K562 (cell line): ENCODE data around the gene GARIN5B. TPM values are rescaled to one million over a fixed set of nuclear protein-coding genes. Genes with fewer than 3 reads are reported as not detected.

Source experiments
- CHD1 ChIP-seq: fragments of 200-600 bp; sonication (generic); IDR thresholded peaks from one replicate; pipeline ENCODE4 v1.6.1; 2012; ENCODE audit warnings: mild to moderate bottlenecking, moderate library complexity, low read length, inconsistent platforms
- ELF2 ChIP-seq: fragments of 250-450 bp; sonication (Bioruptor Pico); IDR thresholded peaks from 2 replicates; pipeline ENCODE4 v1.5.0; 2021; ENCODE audit warnings: mild to moderate bottlenecking
- PHTF2 ChIP-seq: fragments of 250-450 bp; sonication (Bioruptor Pico); IDR thresholded peaks from 2 replicates; pipeline ENCODE4 v1.5.0; 2021; ENCODE audit warnings: mild to moderate bottlenecking
- POLR2H ChIP-seq: IDR thresholded peaks from 2 replicates; pipeline ENCODE4 v1.6.1; 2016; ENCODE audit warnings: missing genetic modification characterization, low read depth, mild to moderate bottlenecking, control low read depth, missing compliant biosample characterization, moderate library complexity
- SREBF2 ChIP-seq: sonication (generic); formaldehyde crosslinking; IDR thresholded peaks from 2 replicates; pipeline ENCODE4 v1.4.0; 2020; ENCODE audit warnings: mild to moderate bottlenecking, missing genetic modification reagents
- ZBED1 ChIP-seq: IDR thresholded peaks from 2 replicates; pipeline ENCODE4 v1.6.1; 2014
- ZNF146 ChIP-seq: IDR thresholded peaks from one replicate; pipeline ENCODE4 v1.6.1; 2018; ENCODE audit warnings: missing compliant biosample characterization; ENCODE audit not compliant: unreplicated experiment
- polyA plus RNA-seq, 8 experiments: library from polyadenylated mRNA; depleted of rRNA in 4 of 8; stranded (reverse) in 5 of 8; unstranded in 3 of 8; fragments of >200 nt; fragmentation: Nextera tagmentation in 2 of 8; fragmentation: Illumina TruSeq in 1 of 8; extraction: Ambion mirVana in 2 of 8; extraction: Trizol in 1 of 8; gene quantifications; 2 replicates each; pipeline versions ENCODE4 v1.2.1 to v1.2.3, GENCODE V29; 2011 to 2014; ENCODE audit warnings: inconsistent platforms in 1 of 8, missing spikeins in 1 of 8
- total RNA-seq, 7 experiments: library from RNA; depleted of rRNA in 6 of 7; stranded (reverse); fragments of >200 nt in 6 of 7; fragmentation: Illumina TruSeq in 2 of 7; extraction: Trizol in 2 of 7; gene quantifications; 2 replicates each; pipeline versions ENCODE4 v1.2.1 to v1.2.3, GENCODE V29; 2011 to 2021; ENCODE audit warnings: low replicate concordance in 1 of 7
- TF ChIP-seq, protein P1 (sequence below): sonication (generic); formaldehyde crosslinking; IDR thresholded peaks from 2 replicates; pipeline ENCODE4 v1.8.0; 2022; ENCODE audit warnings: mild to moderate bottlenecking, missing genetic modification reagents
- TF ChIP-seq, protein P2 (sequence below): fragments of 450-650 bp; IDR thresholded peaks from 2 replicates; pipeline ENCODE4 v1.6.1; 2016; ENCODE audit warnings: mild to moderate bottlenecking, moderate library complexity
- TF ChIP-seq, protein P3 (sequence below): fragments of 450-650 bp; formaldehyde crosslinking; IDR thresholded peaks from 2 replicates; pipeline ENCODE4 v1.4.0; 2020; ENCODE audit warnings: mild to moderate bottlenecking, mixed read lengths

Gene GARIN5B
- total and polyA plus RNA-seq, 9 of the 15 experiments (the other 6 are each of a cell fraction or from before 2014, with no cell fraction given) = not detected

- TF ChIP-seq, protein P1, sequence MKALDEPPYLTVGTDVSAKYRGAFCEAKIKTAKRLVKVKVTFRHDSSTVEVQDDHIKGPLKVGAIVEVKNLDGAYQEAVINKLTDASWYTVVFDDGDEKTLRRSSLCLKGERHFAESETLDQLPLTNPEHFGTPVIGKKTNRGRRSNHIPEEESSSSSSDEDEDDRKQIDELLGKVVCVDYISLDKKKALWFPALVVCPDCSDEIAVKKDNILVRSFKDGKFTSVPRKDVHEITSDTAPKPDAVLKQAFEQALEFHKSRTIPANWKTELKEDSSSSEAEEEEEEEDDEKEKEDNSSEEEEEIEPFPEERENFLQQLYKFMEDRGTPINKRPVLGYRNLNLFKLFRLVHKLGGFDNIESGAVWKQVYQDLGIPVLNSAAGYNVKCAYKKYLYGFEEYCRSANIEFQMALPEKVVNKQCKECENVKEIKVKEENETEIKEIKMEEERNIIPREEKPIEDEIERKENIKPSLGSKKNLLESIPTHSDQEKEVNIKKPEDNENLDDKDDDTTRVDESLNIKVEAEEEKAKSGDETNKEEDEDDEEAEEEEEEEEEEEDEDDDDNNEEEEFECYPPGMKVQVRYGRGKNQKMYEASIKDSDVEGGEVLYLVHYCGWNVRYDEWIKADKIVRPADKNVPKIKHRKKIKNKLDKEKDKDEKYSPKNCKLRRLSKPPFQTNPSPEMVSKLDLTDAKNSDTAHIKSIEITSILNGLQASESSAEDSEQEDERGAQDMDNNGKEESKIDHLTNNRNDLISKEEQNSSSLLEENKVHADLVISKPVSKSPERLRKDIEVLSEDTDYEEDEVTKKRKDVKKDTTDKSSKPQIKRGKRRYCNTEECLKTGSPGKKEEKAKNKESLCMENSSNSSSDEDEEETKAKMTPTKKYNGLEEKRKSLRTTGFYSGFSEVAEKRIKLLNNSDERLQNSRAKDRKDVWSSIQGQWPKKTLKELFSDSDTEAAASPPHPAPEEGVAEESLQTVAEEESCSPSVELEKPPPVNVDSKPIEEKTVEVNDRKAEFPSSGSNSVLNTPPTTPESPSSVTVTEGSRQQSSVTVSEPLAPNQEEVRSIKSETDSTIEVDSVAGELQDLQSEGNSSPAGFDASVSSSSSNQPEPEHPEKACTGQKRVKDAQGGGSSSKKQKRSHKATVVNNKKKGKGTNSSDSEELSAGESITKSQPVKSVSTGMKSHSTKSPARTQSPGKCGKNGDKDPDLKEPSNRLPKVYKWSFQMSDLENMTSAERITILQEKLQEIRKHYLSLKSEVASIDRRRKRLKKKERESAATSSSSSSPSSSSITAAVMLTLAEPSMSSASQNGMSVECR = peak; percentile 69
- no peak for TF ChIP-seq ELF2 (CRISPR knock-in tag)
- no peak for TF ChIP-seq SREBF2 (CRISPR knock-in tag)
- no peak for TF ChIP-seq ZNF146 (CRISPR knock-in tag)
- TF ChIP-seq, protein P2, sequence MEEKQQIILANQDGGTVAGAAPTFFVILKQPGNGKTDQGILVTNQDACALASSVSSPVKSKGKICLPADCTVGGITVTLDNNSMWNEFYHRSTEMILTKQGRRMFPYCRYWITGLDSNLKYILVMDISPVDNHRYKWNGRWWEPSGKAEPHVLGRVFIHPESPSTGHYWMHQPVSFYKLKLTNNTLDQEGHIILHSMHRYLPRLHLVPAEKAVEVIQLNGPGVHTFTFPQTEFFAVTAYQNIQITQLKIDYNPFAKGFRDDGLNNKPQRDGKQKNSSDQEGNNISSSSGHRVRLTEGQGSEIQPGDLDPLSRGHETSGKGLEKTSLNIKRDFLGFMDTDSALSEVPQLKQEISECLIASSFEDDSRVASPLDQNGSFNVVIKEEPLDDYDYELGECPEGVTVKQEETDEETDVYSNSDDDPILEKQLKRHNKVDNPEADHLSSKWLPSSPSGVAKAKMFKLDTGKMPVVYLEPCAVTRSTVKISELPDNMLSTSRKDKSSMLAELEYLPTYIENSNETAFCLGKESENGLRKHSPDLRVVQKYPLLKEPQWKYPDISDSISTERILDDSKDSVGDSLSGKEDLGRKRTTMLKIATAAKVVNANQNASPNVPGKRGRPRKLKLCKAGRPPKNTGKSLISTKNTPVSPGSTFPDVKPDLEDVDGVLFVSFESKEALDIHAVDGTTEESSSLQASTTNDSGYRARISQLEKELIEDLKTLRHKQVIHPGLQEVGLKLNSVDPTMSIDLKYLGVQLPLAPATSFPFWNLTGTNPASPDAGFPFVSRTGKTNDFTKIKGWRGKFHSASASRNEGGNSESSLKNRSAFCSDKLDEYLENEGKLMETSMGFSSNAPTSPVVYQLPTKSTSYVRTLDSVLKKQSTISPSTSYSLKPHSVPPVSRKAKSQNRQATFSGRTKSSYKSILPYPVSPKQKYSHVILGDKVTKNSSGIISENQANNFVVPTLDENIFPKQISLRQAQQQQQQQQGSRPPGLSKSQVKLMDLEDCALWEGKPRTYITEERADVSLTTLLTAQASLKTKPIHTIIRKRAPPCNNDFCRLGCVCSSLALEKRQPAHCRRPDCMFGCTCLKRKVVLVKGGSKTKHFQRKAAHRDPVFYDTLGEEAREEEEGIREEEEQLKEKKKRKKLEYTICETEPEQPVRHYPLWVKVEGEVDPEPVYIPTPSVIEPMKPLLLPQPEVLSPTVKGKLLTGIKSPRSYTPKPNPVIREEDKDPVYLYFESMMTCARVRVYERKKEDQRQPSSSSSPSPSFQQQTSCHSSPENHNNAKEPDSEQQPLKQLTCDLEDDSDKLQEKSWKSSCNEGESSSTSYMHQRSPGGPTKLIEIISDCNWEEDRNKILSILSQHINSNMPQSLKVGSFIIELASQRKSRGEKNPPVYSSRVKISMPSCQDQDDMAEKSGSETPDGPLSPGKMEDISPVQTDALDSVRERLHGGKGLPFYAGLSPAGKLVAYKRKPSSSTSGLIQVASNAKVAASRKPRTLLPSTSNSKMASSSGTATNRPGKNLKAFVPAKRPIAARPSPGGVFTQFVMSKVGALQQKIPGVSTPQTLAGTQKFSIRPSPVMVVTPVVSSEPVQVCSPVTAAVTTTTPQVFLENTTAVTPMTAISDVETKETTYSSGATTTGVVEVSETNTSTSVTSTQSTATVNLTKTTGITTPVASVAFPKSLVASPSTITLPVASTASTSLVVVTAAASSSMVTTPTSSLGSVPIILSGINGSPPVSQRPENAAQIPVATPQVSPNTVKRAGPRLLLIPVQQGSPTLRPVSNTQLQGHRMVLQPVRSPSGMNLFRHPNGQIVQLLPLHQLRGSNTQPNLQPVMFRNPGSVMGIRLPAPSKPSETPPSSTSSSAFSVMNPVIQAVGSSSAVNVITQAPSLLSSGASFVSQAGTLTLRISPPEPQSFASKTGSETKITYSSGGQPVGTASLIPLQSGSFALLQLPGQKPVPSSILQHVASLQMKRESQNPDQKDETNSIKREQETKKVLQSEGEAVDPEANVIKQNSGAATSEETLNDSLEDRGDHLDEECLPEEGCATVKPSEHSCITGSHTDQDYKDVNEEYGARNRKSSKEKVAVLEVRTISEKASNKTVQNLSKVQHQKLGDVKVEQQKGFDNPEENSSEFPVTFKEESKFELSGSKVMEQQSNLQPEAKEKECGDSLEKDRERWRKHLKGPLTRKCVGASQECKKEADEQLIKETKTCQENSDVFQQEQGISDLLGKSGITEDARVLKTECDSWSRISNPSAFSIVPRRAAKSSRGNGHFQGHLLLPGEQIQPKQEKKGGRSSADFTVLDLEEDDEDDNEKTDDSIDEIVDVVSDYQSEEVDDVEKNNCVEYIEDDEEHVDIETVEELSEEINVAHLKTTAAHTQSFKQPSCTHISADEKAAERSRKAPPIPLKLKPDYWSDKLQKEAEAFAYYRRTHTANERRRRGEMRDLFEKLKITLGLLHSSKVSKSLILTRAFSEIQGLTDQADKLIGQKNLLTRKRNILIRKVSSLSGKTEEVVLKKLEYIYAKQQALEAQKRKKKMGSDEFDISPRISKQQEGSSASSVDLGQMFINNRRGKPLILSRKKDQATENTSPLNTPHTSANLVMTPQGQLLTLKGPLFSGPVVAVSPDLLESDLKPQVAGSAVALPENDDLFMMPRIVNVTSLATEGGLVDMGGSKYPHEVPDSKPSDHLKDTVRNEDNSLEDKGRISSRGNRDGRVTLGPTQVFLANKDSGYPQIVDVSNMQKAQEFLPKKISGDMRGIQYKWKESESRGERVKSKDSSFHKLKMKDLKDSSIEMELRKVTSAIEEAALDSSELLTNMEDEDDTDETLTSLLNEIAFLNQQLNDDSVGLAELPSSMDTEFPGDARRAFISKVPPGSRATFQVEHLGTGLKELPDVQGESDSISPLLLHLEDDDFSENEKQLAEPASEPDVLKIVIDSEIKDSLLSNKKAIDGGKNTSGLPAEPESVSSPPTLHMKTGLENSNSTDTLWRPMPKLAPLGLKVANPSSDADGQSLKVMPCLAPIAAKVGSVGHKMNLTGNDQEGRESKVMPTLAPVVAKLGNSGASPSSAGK = no peak
- no peak for TF ChIP-seq POLR2H (tag)
- TF ChIP-seq ZBED1 = no peak
- peak; percentile 18 for TF ChIP-seq CHD1
- no peak for TF ChIP-seq PHTF2 (CRISPR knock-in tag)
- TF ChIP-seq, protein P3, sequence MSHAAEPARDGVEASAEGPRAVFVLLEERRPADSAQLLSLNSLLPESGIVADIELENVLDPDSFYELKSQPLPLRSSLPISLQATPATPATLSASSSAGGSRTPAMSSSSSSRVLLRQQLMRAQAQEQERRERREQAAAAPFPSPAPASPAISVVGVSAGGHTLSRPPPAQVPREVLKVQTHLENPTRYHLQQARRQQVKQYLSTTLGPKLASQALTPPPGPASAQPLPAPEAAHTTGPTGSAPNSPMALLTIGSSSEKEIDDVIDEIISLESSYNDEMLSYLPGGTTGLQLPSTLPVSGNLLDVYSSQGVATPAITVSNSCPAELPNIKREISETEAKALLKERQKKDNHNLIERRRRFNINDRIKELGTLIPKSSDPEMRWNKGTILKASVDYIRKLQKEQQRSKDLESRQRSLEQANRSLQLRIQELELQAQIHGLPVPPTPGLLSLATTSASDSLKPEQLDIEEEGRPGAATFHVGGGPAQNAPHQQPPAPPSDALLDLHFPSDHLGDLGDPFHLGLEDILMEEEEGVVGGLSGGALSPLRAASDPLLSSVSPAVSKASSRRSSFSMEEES (CRISPR knock-in tag) = peak; percentile 67
These were observed 43.2 kb upstream of the GARIN5B start (continued) for GRCh38 chr19:55406091-55406825.
